NCI-H526 (cell line): ENCODE measurements around the gene NCOA3.

Source experiments
- DNase-seq, 2 experiments: peaks; one replicate each; lab custom pipeline; 2025; lab: John Stamatoyannopoulos, UW

NCOA3 gene

GRCh38 chr20:47596003-47596571, 94.4 kb downstream of the NCOA3 start:
- no peak for DNase-seq

GRCh38 chr20:47597090-47597489, 95.4 kb downstream of the NCOA3 start:
- no peak for DNase-seq

GRCh38 chr20:47598911-47599744, 97.4 kb downstream of the NCOA3 start:
- DNase-seq, result no peak

- no peak for DNase-seq
These were observed 99.4 kb downstream of the NCOA3 start for GRCh38 chr20:47600967-47601547.

- DNase-seq, result no peak
These were observed 101.6 kb downstream of the NCOA3 start for GRCh38 chr20:47603260-47603659.

GRCh38 chr20:47605673-47606413, 104.2 kb downstream of the NCOA3 start:
- no peak for DNase-seq

- peak in 1 of 2 experiments; percentile 10 for DNase-seq
These were observed 104.8 kb downstream of the NCOA3 start for GRCh38 chr20:47606414-47606982.

- DNase-seq, result no peak
These were observed 105.4 kb downstream of the NCOA3 start for GRCh38 chr20:47606983-47607613.

GRCh38 chr20:47609001-47609400, 107.3 kb downstream of the NCOA3 start:
- DNase-seq, result no peak

GRCh38 chr20:47610247-47610944, 108.7 kb downstream of the NCOA3 start:
- DNase-seq, result no peak

GRCh38 chr20:47610945-47611250, 109.2 kb downstream of the NCOA3 start:
- no peak for DNase-seq

GRCh38 chr20:47611785-47612184, 110.1 kb downstream of the NCOA3 start:
- no peak for DNase-seq

- DNase-seq, result no peak
These were observed 111.0 kb downstream of the NCOA3 start for GRCh38 chr20:47612670-47613069.

GRCh38 chr20:47614703-47615309, 113.1 kb downstream of the NCOA3 start:
- DNase-seq, result no peak

- no peak for DNase-seq
These were observed 116.8 kb downstream of the NCOA3 start for GRCh38 chr20:47618479-47618878.

GRCh38 chr20:47620808-47621805, 119.4 kb downstream of the NCOA3 start:
- peak; percentile 60 to 82 for DNase-seq

GRCh38 chr20:47622118-47622665, 120.5 kb downstream of the NCOA3 start:
- DNase-seq, result no peak

GRCh38 chr20:47623206-47623605, 121.5 kb downstream of the NCOA3 start:
- peak; percentile 7 to 15 for DNase-seq

GRCh38 chr20:47627540-47627939, 125.9 kb downstream of the NCOA3 start:
- DNase-seq, result no peak
